ENCODE measurements around the gene TMEM9.

- TF ChIP-seq EZH2 (IDR thresholded peaks at IDR 0.05; ENCODE audit: borderline replicate concordance, low read depth, low read length, severe bottlenecking): no peak
- TF ChIP-seq, protein P1, sequence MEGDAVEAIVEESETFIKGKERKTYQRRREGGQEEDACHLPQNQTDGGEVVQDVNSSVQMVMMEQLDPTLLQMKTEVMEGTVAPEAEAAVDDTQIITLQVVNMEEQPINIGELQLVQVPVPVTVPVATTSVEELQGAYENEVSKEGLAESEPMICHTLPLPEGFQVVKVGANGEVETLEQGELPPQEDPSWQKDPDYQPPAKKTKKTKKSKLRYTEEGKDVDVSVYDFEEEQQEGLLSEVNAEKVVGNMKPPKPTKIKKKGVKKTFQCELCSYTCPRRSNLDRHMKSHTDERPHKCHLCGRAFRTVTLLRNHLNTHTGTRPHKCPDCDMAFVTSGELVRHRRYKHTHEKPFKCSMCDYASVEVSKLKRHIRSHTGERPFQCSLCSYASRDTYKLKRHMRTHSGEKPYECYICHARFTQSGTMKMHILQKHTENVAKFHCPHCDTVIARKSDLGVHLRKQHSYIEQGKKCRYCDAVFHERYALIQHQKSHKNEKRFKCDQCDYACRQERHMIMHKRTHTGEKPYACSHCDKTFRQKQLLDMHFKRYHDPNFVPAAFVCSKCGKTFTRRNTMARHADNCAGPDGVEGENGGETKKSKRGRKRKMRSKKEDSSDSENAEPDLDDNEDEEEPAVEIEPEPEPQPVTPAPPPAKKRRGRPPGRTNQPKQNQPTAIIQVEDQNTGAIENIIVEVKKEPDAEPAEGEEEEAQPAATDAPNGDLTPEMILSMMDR (IDR thresholded peaks at IDR 0.05; ENCODE audit: extremely low read depth in 1 of 2, insufficient read depth in 1 of 2, low read depth in 1 of 2, low read length in 2 of 2): peak; percentile 24 to 56
- TF ChIP-seq, protein P2, sequence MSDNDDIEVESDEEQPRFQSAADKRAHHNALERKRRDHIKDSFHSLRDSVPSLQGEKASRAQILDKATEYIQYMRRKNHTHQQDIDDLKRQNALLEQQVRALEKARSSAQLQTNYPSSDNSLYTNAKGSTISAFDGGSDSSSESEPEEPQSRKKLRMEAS (IDR thresholded peaks at IDR 0.05; ENCODE audit: insufficient read depth, insufficient read length): no peak
- TF ChIP-seq POLR2AphosphoS5 (IDR thresholded peaks at IDR 0.05; ENCODE audit: insufficient read depth, low read depth, low read length): no peak
Measured at GRCh38 chr1:201171063-201172036, 17.1 kb upstream of the TMEM9 start.
